Neuronal stem cell (in vitro differentiated cells): Measurements from ENCODE around the gene CLASP1.

Experiments used
- DNase-seq: peaks from one replicate; pipeline ENCODE4 v3.0.0-alpha.2; 2013; ENCODE audit warnings: low spot score
- H2AFZ ChIP-seq: one replicate; pipeline ENCODE4 v1.6.1; 2013; ENCODE audit warnings: mild to moderate bottlenecking, low read length, inconsistent platforms
- H2AK5ac ChIP-seq: 2 replicates; pipeline ENCODE4 v1.6.1; 2013; ENCODE audit warnings: low read depth, mild to moderate bottlenecking, inconsistent platforms, low read length, moderate library complexity, mixed read lengths
- H2BK120ac ChIP-seq: 2 replicates; pipeline ENCODE4 v1.6.1; 2013; ENCODE audit warnings: low read depth, mild to moderate bottlenecking, inconsistent platforms, low read length, moderate library complexity, mixed read lengths
- H2BK12ac ChIP-seq: one replicate; pipeline ENCODE4 v1.6.1; 2013; ENCODE audit warnings: low read length, inconsistent platforms
- H2BK15ac ChIP-seq: 2 replicates; pipeline ENCODE4 v1.6.1; 2013; ENCODE audit warnings: mild to moderate bottlenecking, low read length, inconsistent platforms, mixed read lengths
- H2BK5ac ChIP-seq: one replicate; pipeline ENCODE4 v1.6.1; 2013; ENCODE audit warnings: inconsistent platforms, mild to moderate bottlenecking, low read length, moderate library complexity
- H3K14ac ChIP-seq: one replicate; pipeline ENCODE4 v1.6.1; 2013; ENCODE audit warnings: low read length, inconsistent platforms
- H3K18ac ChIP-seq: 2 replicates; pipeline ENCODE4 v1.6.1; 2013; ENCODE audit warnings: low read length, inconsistent platforms
- H3K23ac ChIP-seq: 2 replicates; pipeline ENCODE4 v1.6.1; 2013; ENCODE audit warnings: low read depth, mild to moderate bottlenecking, mixed read lengths, low read length, inconsistent platforms; ENCODE audit not compliant: poor library complexity
- H3K27ac ChIP-seq: replicated peaks from 3 replicates; pipeline ENCODE4 v1.5.1; 2013; ENCODE audit warnings: low read length, inconsistent platforms
- H3K27me3 ChIP-seq, 3 experiments: 2 replicates each; pipeline ENCODE4 v1.6.1; 2013; ENCODE audit warnings: low read length in 3 of 3, mild to moderate bottlenecking in 2 of 3, inconsistent platforms in 1 of 3, low read depth in 1 of 3, mixed read lengths in 1 of 3, moderate library complexity in 1 of 3; ENCODE audit not compliant: control insufficient read depth in 3 of 3, insufficient read depth in 3 of 3
- H3K36me3 ChIP-seq, 2 donors: replicated peaks in 1 of 2; 2 replicates each; pipeline ENCODE4 v1.6.1; 2013; ENCODE audit warnings: low read length in 2 of 2; ENCODE audit not compliant: control insufficient read depth in 2 of 2, insufficient read depth in 2 of 2
- H3K4ac ChIP-seq: 2 replicates; pipeline ENCODE4 v1.6.1; 2013; ENCODE audit warnings: inconsistent platforms, mild to moderate bottlenecking, low read length, moderate library complexity
- H3K4me1 ChIP-seq, 2 donors: 1 replicate in 1 of 2; 2 replicates in 1 of 2; pipeline ENCODE4 v1.6.1; 2013; ENCODE audit warnings: low read length in 2 of 2, low read depth in 1 of 2; ENCODE audit not compliant: control insufficient read depth in 2 of 2, insufficient read depth in 1 of 2
- H3K4me2 ChIP-seq: one replicate; pipeline ENCODE4 v1.6.1; 2013; ENCODE audit warnings: mild to moderate bottlenecking, low read length, inconsistent platforms; ENCODE audit not compliant: insufficient read depth, poor library complexity, severe bottlenecking
- H3K4me3 ChIP-seq, 2 donors: 2 replicates each; pipeline ENCODE4 v1.5.1; 2013; ENCODE audit warnings: low read length in 2 of 2, mild to moderate bottlenecking in 2 of 2, inconsistent platforms in 1 of 2, moderate library complexity in 1 of 2
- H3K79me1 ChIP-seq: one replicate; pipeline ENCODE4 v1.6.1; 2013; ENCODE audit warnings: low read depth, mild to moderate bottlenecking, inconsistent platforms, low read length, moderate library complexity
- H3K9ac ChIP-seq: one replicate; pipeline ENCODE4 v1.6.1; 2013; ENCODE audit warnings: mild to moderate bottlenecking, low read depth, low read length, inconsistent platforms; ENCODE audit not compliant: poor library complexity
- H3K9me3 ChIP-seq, 2 donors: replicated peaks in 1 of 2; 2 replicates each; pipeline versions ENCODE3 to v1.6.1; 2013; ENCODE audit warnings: low read length in 2 of 2, mild to moderate bottlenecking in 2 of 2, inconsistent platforms in 1 of 2, low read depth in 1 of 2, mixed read lengths in 1 of 2, moderate library complexity in 1 of 2; ENCODE audit not compliant: control insufficient read depth in 2 of 2, insufficient read depth in 1 of 2
- H4K8ac ChIP-seq: one replicate; pipeline ENCODE4 v1.6.1; 2013; ENCODE audit warnings: low read depth, mild to moderate bottlenecking, inconsistent platforms, low read length, moderate library complexity
- H4K91ac ChIP-seq: one replicate; pipeline ENCODE4 v1.6.1; 2013; ENCODE audit warnings: low read length, low read depth, mild to moderate bottlenecking, inconsistent platforms; ENCODE audit not compliant: poor library complexity
- WGBS, 2 donors: extraction: QIAGEN DNeasy Blood & Tissue Kit; methylation state at CpG; one replicate each; pipeline ENCODE4 v1.1.7; 2013; ENCODE audit warnings: missing lambda C conversion rate in 2 of 2, mixed read lengths in 1 of 2; ENCODE audit not compliant: insufficient read length in 2 of 2, insufficient replicate concordance in 1 of 2; ENCODE audit errors: extremely low coverage in 2 of 2; 5-methylcytosine and 5-hydroxymethylcytosine counted together

Gene CLASP1

DNA sequence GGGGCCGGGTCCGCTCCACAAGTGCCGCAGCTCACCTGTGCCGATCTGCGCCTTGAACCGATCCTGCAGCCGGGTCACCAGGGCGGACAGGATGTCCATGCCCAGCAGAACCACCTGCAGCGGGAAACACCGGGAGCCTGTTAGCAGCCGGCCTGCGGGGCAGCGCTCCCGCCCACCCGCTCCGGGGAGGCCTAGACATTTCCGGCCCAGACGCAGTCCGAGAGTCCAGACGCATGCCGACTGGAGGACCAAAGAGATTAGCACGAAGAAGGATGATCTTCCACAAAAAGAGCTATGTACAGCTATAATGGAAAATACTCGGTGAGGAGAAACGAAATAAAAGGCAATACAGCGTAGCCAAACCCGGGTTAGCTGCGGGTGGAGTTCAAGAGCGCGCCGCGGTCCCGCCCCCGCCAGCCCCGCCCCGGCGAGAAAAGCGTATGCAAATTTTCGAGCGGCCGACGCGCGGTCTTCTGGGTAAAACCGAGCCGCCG is 119.0 kb downstream of the CLASP1 start:
- Histone ChIP-seq H4K8ac (no peak overlapping the region), H2AK5ac (no peak overlapping the region), H3K4me2 (peak overlapping the region; percentile 86), H3K23ac (peak overlapping the region; percentile 95), H3K4ac (no peak overlapping the region), H3K4me3 (peak overlapping the region; percentile 85 to 91), H3K36me3 (peaks cover 0 to 36% of the 10 kb centered on the region in 2 donors), H3K18ac (peak overlapping the region; percentile 96), H3K9ac (peak overlapping the region; percentile 83), H3K27ac (peak overlapping the region; percentile 99), H2AFZ (peak overlapping the region; percentile 94), H3K9me3 (no peaks in the 10 kb centered on the region), H2BK15ac (no peak overlapping the region), H3K14ac (no peak overlapping the region), H3K79me1 (no peaks in the 10 kb centered on the region), H3K27me3 (no peaks in the 10 kb centered on the region), H4K91ac (no peak overlapping the region), H2BK120ac (no peak overlapping the region), H3K4me1 (peaks cover 20 to 42% of the 10 kb centered on the region in 2 donors), H2BK12ac (no peak overlapping the region), H2BK5ac (peak overlapping the region; percentile 85)
- no CpG with 5 or more reads among the region's 46 CpGs for WGBS, 2 donors
- DNase-seq, result peak; percentile 82

DNA sequence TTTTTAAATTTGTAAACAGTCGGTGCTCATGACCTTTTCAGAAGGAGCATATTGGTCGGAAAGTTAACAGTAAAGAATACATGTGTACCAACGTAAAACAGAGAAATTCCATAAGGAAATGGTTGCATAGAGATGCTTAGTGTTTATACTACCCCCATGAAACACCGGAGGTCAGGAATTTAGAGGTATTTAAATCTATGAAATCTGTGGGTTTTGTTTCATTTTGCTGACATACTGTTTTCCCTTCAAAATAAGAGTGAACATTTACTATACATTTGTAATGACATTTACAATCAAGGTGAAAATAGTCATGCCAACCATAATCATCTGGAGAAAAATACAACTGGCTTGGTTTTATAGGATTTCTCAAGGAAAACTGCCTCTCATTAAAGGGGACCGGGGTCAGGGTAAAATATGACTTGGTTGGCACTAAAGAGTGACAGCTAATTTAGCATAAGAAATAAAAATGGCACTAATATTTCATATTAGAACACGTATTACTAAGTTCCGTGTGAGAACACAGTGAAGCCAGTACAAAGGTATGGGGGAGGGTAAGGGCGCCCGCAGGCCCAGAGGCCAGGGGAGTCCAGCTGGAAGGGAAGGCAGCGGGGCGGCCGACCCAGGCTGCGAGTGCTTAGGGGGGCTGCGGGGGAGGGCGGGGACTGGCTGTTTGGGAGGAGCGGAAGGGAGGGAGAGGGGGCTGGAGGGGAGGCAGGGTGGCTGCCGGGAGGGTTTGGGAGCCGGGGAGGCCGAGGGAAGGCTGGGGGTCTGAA is 119.6 kb downstream of the CLASP1 start:
- no peak overlapping the region for H2BK12ac ChIP-seq
- H3K18ac ChIP-seq, result peak overlapping the region; percentile 81
- H3K27ac ChIP-seq, result peak overlapping the region; percentile 99
- no peaks in the 10 kb centered on the region for H3K79me1 ChIP-seq
- H3K4me3 ChIP-seq, result peak overlapping the region; percentile 85 to 91
- H3K14ac ChIP-seq, result no peak overlapping the region
- no peaks in the 10 kb centered on the region for H3K27me3 ChIP-seq
- no peak overlapping the region for H4K91ac ChIP-seq
- peak; percentile 78 for DNase-seq
- peaks cover 0 to 43% of the 10 kb centered on the region in 2 donors for H3K36me3 ChIP-seq
- peak overlapping the region; percentile 83 for H3K9ac ChIP-seq
- no peak overlapping the region for H2BK5ac ChIP-seq
- no peak overlapping the region for H2BK15ac ChIP-seq
- H4K8ac ChIP-seq, result no peak overlapping the region
- peak overlapping the region; percentile 95 for H3K23ac ChIP-seq
- H3K4ac ChIP-seq, result no peak overlapping the region
- no peak overlapping the region for H2BK120ac ChIP-seq
- H2AFZ ChIP-seq, result peak overlapping the region; percentile 94
- H2AK5ac ChIP-seq, result no peak overlapping the region
- H3K4me2 ChIP-seq, result peak overlapping the region; percentile 86
- H3K9me3 ChIP-seq, result no peaks in the 10 kb centered on the region
- H3K4me1 ChIP-seq, result peaks cover 20 to 38% of the 10 kb centered on the region in 2 donors
- WGBS, 2 donors, result no CpG with 5 or more reads among the region's 19 CpGs

- Histone ChIP-seq H3K4me1 (peaks cover 16 to 20% of the 10 kb centered on the region in 2 donors), H3K9me3 (no peaks in the 10 kb centered on the region), H3K79me1 (peaks cover 3% of the 10 kb centered on the region), H3K4me3 (no peak overlapping the region), H3K4ac (no peak overlapping the region), H3K27ac (no peak overlapping the region), H3K14ac (no peak overlapping the region), H4K8ac (no peak overlapping the region), H3K9ac (no peak overlapping the region), H2AFZ (no peak overlapping the region), H3K36me3 (peaks cover 0 to 66% of the 10 kb centered on the region in 2 donors), H2AK5ac (no peak overlapping the region), H3K4me2 (no peak overlapping the region), H3K23ac (no peak overlapping the region), H3K27me3 (no peaks in the 10 kb centered on the region), H2BK12ac (no peak overlapping the region), H2BK15ac (no peak overlapping the region), H3K18ac (no peak overlapping the region), H4K91ac (no peak overlapping the region), H2BK120ac (no peak overlapping the region), H2BK5ac (no peak overlapping the region)
- DNase-seq, result no peak
- no CpG with 5 or more reads among the region's 3 CpGs for WGBS, 2 donors
Measured at GRCh38 chr2:121527009-121527682, 122.1 kb downstream of the CLASP1 start.
